SK-N-SH (cell line): Measurements from ENCODE around the gene PHEX. TPM values are rescaled to one million over a fixed set of nuclear protein-coding genes. Genes with fewer than 3 reads are reported as not detected.
A peak's percentile ranks its signal among the peaks of the same experiment; 100 is the strongest.

Experiments
- CHD2 ChIP-seq: fragments of 150-350 bp; IDR thresholded peaks from 2 replicates; pipeline ENCODE4 v1.6.1; 2018; ENCODE audit warnings: low read length; ENCODE audit not compliant: partially characterized antibody
- ELF1 ChIP-seq: IDR thresholded peaks from 2 replicates; pipeline ENCODE4 v1.4.0; 2012
- EP300 ChIP-seq, 2 experiments: IDR thresholded peaks; 2 replicates each; pipeline versions ENCODE4 v1.4.0 to v1.6.1; 2012; ENCODE audit warnings: borderline replicate concordance in 1 of 2, low read depth in 1 of 2, low read length in 1 of 2
- FOSL2 ChIP-seq: IDR thresholded peaks from 2 replicates; pipeline ENCODE4 v1.4.0; 2012; ENCODE audit warnings: low read depth, mild to moderate bottlenecking, moderate library complexity, borderline replicate concordance
- FOXJ3 ChIP-seq: sonication (generic); formaldehyde crosslinking; IDR thresholded peaks from 2 replicates; pipeline ENCODE4 v1.5.1; 2020; ENCODE audit warnings: mild to moderate bottlenecking, missing genetic modification reagents
- FOXM1 ChIP-seq: IDR thresholded peaks from 2 replicates; pipeline ENCODE4 v1.4.0; 2012; ENCODE audit warnings: low read depth, mild to moderate bottlenecking
- GATA2 ChIP-seq: sonication (generic); formaldehyde crosslinking; IDR thresholded peaks from 2 replicates; pipeline ENCODE4 v1.5.0; 2020; ENCODE audit warnings: mild to moderate bottlenecking, missing genetic modification reagents
- JUND ChIP-seq: IDR thresholded peaks from 2 replicates; pipeline ENCODE4 v1.4.0; 2012
- MEF2A ChIP-seq: IDR thresholded peaks from 2 replicates; pipeline ENCODE4 v1.4.0; 2012; ENCODE audit warnings: low read depth, borderline replicate concordance
- MXI1 ChIP-seq: IDR thresholded peaks from 2 replicates; pipeline ENCODE4 v1.6.1; 2012; ENCODE audit warnings: mild to moderate bottlenecking, low read depth, low read length, improper control_type of control experiment
- NFIC ChIP-seq: IDR thresholded peaks from 2 replicates; pipeline ENCODE4 v1.4.0; 2012; ENCODE audit warnings: borderline replicate concordance
- NRF1 ChIP-seq: IDR thresholded peaks from 2 replicates; pipeline ENCODE4 v1.6.1; 2012; ENCODE audit warnings: low read depth, mild to moderate bottlenecking, low read length
- RAD21 ChIP-seq: IDR thresholded peaks from 2 replicates; pipeline ENCODE4 v1.6.1; 2012; ENCODE audit warnings: mild to moderate bottlenecking, low read length
- RCOR1 ChIP-seq: fragments of 150-350 bp; IDR thresholded peaks from 2 replicates; pipeline ENCODE4 v1.6.1; 2017; ENCODE audit warnings: antibody characterized with exemption, low read length
- RFX5 ChIP-seq: IDR thresholded peaks from 2 replicates; pipeline ENCODE4 v1.6.1; 2012; ENCODE audit warnings: mild to moderate bottlenecking, improper control_type of control experiment, low read length
- RXRA ChIP-seq: IDR thresholded peaks from 2 replicates; pipeline ENCODE4 v1.4.0; 2012; ENCODE audit warnings: low read depth, mild to moderate bottlenecking, borderline replicate concordance
- SIN3A ChIP-seq: IDR thresholded peaks from 2 replicates; pipeline ENCODE4 v1.6.1; 2012; ENCODE audit warnings: low read depth, mild to moderate bottlenecking, low read length, moderate library complexity, borderline replicate concordance
- SMC3 ChIP-seq: IDR thresholded peaks from 2 replicates; pipeline ENCODE4 v1.6.1; 2012; ENCODE audit warnings: low read depth, low read length, improper control_type of control experiment
- TAF1 ChIP-seq: IDR thresholded peaks from 2 replicates; pipeline ENCODE4 v1.6.1; 2012; ENCODE audit warnings: low read depth, mild to moderate bottlenecking, low read length, moderate library complexity, borderline replicate concordance
- TCF12 ChIP-seq: IDR thresholded peaks from 2 replicates; pipeline ENCODE4 v1.4.0; 2012
- polyA plus RNA-seq, 3 experiments: library from polyadenylated mRNA; depleted of rRNA; stranded (reverse); fragments of >200 nt; gene quantifications; 2 replicates each; pipeline ENCODE4 v1.2.3, GENCODE V29; 2012
- TF ChIP-seq, protein P1 (sequence below): IDR thresholded peaks from 2 replicates; pipeline ENCODE4 v1.6.1; 2012; ENCODE audit warnings: mild to moderate bottlenecking, low read depth, low read length, moderate library complexity
- TF ChIP-seq, protein P2 (sequence below): IDR thresholded peaks from 2 replicates; pipeline ENCODE4 v1.4.0; 2012; ENCODE audit warnings: low read depth, borderline replicate concordance
- TF ChIP-seq, protein P3 (sequence below): fragments of 150-350 bp; IDR thresholded peaks from 2 replicates; pipeline ENCODE4 v1.6.1; 2017; ENCODE audit warnings: antibody characterized with exemption, low read length, low read depth, borderline replicate concordance
- TF ChIP-seq, protein P4 (sequence below): fragments of 150-350 bp; IDR thresholded peaks from 2 replicates; pipeline ENCODE4 v1.6.1; 2016; ENCODE audit warnings: mild to moderate bottlenecking, low read depth, low read length
- TF ChIP-seq, protein P5 (sequence below): IDR thresholded peaks from 2 replicates; pipeline ENCODE4 v1.4.0; 2012; ENCODE audit warnings: low read depth
- TF ChIP-seq, protein P6 (sequence below): fragments of 200-600 bp; sonication (generic); IDR thresholded peaks from 2 replicates; pipeline ENCODE4 v1.6.1; 2017; ENCODE audit warnings: antibody characterized with exemption, mild to moderate bottlenecking, moderate library complexity
- TF ChIP-seq, protein P7 (sequence below): IDR thresholded peaks from 2 replicates; pipeline ENCODE4; 2012

PHEX gene
- polyA plus RNA-seq, 1 of the 3 experiments (the other 2 are of a cell fraction): 0.35 TPM

DNA sequence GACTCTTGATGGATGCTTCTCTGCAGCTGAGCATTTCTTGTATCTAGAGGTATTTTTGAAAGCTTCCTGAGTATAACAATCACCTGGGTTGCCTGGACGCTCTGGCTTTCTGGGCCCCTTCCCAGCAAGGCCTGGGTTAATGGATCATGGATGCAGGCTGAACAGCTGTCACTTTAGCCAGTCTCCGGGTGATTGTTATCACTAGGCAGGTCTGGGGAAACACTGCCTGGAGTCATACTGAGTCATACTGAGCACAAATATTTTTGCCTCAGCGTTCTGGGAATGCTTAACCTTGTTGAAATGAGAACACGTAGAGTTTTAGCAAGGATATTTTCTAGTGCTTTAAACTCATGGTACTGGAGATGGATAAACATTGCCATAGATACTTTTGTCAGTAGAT, 102.6 kb downstream of the PHEX start (continued):
- TF ChIP-seq, protein P1, sequence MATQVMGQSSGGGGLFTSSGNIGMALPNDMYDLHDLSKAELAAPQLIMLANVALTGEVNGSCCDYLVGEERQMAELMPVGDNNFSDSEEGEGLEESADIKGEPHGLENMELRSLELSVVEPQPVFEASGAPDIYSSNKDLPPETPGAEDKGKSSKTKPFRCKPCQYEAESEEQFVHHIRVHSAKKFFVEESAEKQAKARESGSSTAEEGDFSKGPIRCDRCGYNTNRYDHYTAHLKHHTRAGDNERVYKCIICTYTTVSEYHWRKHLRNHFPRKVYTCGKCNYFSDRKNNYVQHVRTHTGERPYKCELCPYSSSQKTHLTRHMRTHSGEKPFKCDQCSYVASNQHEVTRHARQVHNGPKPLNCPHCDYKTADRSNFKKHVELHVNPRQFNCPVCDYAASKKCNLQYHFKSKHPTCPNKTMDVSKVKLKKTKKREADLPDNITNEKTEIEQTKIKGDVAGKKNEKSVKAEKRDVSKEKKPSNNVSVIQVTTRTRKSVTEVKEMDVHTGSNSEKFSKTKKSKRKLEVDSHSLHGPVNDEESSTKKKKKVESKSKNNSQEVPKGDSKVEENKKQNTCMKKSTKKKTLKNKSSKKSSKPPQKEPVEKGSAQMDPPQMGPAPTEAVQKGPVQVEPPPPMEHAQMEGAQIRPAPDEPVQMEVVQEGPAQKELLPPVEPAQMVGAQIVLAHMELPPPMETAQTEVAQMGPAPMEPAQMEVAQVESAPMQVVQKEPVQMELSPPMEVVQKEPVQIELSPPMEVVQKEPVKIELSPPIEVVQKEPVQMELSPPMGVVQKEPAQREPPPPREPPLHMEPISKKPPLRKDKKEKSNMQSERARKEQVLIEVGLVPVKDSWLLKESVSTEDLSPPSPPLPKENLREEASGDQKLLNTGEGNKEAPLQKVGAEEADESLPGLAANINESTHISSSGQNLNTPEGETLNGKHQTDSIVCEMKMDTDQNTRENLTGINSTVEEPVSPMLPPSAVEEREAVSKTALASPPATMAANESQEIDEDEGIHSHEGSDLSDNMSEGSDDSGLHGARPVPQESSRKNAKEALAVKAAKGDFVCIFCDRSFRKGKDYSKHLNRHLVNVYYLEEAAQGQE: no peak
- TF ChIP-seq JUND (peak; percentile 81), FOSL2 (peak; percentile 84; the same call in 1 of the 2 replicates), NRF1 (no peak), NFIC (peak; percentile 70; the same call in 1 of the 2 replicates), FOXM1 (no peak), ELF1 (no peak), GATA2 (peak; percentile 84), EP300 (IDR thresholded peaks at IDR 0.05; ENCODE audit: borderline replicate concordance in 1 of 2, low read depth in 1 of 2, low read length in 1 of 2) (peak; percentile 65 to 66; a peak in 2 of 4 replicates), RXRA (no peak), MEF2A (no peak), RCOR1 (peak; percentile 81; the same call in 1 of the 2 replicates), FOXJ3 (CRISPR knock-in tag) (no peak), CHD2 (peak; percentile 63), TAF1 (no peak), RAD21 (no peak), TCF12 (peak; percentile 87), SIN3A (no peak), RFX5 (no peak), MXI1 (no peak), SMC3 (no peak)
- TF ChIP-seq, protein P2, sequence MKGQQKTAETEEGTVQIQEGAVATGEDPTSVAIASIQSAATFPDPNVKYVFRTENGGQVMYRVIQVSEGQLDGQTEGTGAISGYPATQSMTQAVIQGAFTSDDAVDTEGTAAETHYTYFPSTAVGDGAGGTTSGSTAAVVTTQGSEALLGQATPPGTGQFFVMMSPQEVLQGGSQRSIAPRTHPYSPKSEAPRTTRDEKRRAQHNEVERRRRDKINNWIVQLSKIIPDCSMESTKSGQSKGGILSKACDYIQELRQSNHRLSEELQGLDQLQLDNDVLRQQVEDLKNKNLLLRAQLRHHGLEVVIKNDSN: no peak
- TF ChIP-seq, protein P3, sequence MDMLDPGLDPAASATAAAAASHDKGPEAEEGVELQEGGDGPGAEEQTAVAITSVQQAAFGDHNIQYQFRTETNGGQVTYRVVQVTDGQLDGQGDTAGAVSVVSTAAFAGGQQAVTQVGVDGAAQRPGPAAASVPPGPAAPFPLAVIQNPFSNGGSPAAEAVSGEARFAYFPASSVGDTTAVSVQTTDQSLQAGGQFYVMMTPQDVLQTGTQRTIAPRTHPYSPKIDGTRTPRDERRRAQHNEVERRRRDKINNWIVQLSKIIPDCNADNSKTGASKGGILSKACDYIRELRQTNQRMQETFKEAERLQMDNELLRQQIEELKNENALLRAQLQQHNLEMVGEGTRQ: no peak
- TF ChIP-seq, protein P4, sequence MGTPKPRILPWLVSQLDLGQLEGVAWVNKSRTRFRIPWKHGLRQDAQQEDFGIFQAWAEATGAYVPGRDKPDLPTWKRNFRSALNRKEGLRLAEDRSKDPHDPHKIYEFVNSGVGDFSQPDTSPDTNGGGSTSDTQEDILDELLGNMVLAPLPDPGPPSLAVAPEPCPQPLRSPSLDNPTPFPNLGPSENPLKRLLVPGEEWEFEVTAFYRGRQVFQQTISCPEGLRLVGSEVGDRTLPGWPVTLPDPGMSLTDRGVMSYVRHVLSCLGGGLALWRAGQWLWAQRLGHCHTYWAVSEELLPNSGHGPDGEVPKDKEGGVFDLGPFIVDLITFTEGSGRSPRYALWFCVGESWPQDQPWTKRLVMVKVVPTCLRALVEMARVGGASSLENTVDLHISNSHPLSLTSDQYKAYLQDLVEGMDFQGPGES: no peak
- TF ChIP-seq, protein P5, sequence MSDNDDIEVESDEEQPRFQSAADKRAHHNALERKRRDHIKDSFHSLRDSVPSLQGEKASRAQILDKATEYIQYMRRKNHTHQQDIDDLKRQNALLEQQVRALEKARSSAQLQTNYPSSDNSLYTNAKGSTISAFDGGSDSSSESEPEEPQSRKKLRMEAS: no peak
- TF ChIP-seq, protein P6, sequence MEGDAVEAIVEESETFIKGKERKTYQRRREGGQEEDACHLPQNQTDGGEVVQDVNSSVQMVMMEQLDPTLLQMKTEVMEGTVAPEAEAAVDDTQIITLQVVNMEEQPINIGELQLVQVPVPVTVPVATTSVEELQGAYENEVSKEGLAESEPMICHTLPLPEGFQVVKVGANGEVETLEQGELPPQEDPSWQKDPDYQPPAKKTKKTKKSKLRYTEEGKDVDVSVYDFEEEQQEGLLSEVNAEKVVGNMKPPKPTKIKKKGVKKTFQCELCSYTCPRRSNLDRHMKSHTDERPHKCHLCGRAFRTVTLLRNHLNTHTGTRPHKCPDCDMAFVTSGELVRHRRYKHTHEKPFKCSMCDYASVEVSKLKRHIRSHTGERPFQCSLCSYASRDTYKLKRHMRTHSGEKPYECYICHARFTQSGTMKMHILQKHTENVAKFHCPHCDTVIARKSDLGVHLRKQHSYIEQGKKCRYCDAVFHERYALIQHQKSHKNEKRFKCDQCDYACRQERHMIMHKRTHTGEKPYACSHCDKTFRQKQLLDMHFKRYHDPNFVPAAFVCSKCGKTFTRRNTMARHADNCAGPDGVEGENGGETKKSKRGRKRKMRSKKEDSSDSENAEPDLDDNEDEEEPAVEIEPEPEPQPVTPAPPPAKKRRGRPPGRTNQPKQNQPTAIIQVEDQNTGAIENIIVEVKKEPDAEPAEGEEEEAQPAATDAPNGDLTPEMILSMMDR: no peak
- TF ChIP-seq, protein P7, sequence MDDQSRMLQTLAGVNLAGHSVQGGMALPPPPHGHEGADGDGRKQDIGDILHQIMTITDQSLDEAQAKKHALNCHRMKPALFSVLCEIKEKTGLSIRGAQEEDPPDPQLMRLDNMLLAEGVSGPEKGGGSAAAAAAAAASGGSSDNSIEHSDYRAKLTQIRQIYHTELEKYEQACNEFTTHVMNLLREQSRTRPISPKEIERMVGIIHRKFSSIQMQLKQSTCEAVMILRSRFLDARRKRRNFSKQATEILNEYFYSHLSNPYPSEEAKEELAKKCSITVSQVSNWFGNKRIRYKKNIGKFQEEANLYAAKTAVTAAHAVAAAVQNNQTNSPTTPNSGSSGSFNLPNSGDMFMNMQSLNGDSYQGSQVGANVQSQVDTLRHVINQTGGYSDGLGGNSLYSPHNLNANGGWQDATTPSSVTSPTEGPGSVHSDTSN: peak; percentile 93
